Sigmoid colon (tissue), 7 donors: ENCODE results near the gene RINL. TPM values are rescaled to one million over a fixed set of nuclear protein-coding genes. Genes with fewer than 3 reads are reported as not detected.

ENCODE experiments used
- DNase-seq: peaks from one replicate; pipeline ENCODE4 v3.0.0-alpha.2; 2019
- H3K27ac ChIP-seq, 4 donors: fragments of 200-600 bp; sonication (generic); one replicate each; pipeline ENCODE4 v1.5.1; 2016 to 2019; ENCODE audit warnings: mild to moderate bottlenecking in 1 of 4
- H3K27me3 ChIP-seq, 3 donors: fragments of 200-600 bp; sonication (generic); one replicate each; pipeline ENCODE4 v1.5.1; 2019; ENCODE audit warnings: mild to moderate bottlenecking in 1 of 3
- H3K36me3 ChIP-seq, 4 donors: fragments of 200-600 bp; sonication (generic); one replicate each; pipeline ENCODE4 v1.5.1; 2016 to 2019
- H3K4me1 ChIP-seq, 4 donors: fragments of 200-600 bp; sonication (generic); one replicate each; pipeline ENCODE4 v1.5.1; 2017 to 2019
- H3K4me3 ChIP-seq, 4 donors: fragments of 200-600 bp; sonication (generic); one replicate each; pipeline ENCODE4 v1.5.1; 2017 to 2019; ENCODE audit warnings: mild to moderate bottlenecking in 2 of 4, moderate library complexity in 1 of 4
- H3K9me3 ChIP-seq, 4 donors: fragments of 200-600 bp in 3 of 4; sonication (generic) in 3 of 4; one replicate each; pipeline versions ENCODE4 v1.5.1 to v1.6.1; 2013 to 2019
- EP300 ChIP-seq, 4 donors: sonication (generic); formaldehyde crosslinking; IDR thresholded peaks; one replicate each; pipeline ENCODE4 v1.6.1; 2017; ENCODE audit warnings: antibody characterized with exemption in 4 of 4
- POLR2A ChIP-seq, 2 donors: fragments of 450-650 bp; IDR thresholded peaks; one replicate each; pipeline ENCODE4 v1.6.1; 2016; ENCODE audit warnings: antibody characterized with exemption in 2 of 2, mild to moderate bottlenecking in 2 of 2, moderate library complexity in 2 of 2
- POLR2AphosphoS5 ChIP-seq, 4 donors: sonication (generic); formaldehyde crosslinking; IDR thresholded peaks; one replicate each; pipeline ENCODE4 v1.6.1; 2017; ENCODE audit warnings: antibody characterized with exemption in 4 of 4
- WGBS, 2 donors: extraction: QIAGEN DNeasy Blood & Tissue Kit; methylation state at CpG; one replicate each; pipeline ENCODE4 v1.1.7; 2013; 5-methylcytosine and 5-hydroxymethylcytosine counted together
- intact Hi-C: fragments of 100-400 bp; cut with DNase I; formaldehyde crosslinking; loops from one replicate; pipeline ENCODE4 v1.15.1; 2023
- polyA plus RNA-seq, 3 donors: library from polyadenylated mRNA; stranded (reverse); fragments of 200-250 nt; gene quantifications; one replicate each; pipeline ENCODE4 v1.2.3, GENCODE V29; 2013
- total RNA-seq, 4 donors: library from RNA; depleted of rRNA; stranded (reverse); fragments of >200 nt; gene quantifications; one replicate each; pipeline ENCODE4 v1.1.0, GENCODE V29; 2016
- TF ChIP-seq, protein P1 (sequence below), 4 experiments: fragments of 450-650 bp in 3 of 4; fragments of 200-600 bp in 1 of 4; IDR thresholded peaks; one replicate each; pipeline ENCODE4 v1.5.1; 2016 to 2019; ENCODE audit warnings: antibody characterized with exemption in 4 of 4, mild to moderate bottlenecking in 3 of 4, moderate library complexity in 2 of 4
- donor health status: healthy with polysubstance abuse.
- donor health status: Bipolar disorder and iron deficiency.
- donor health status: healthy.

Gene RINL
- total and polyA plus RNA-seq, 7 donors, result 3.5 to 17.6 (median 4.8) TPM

DNA sequence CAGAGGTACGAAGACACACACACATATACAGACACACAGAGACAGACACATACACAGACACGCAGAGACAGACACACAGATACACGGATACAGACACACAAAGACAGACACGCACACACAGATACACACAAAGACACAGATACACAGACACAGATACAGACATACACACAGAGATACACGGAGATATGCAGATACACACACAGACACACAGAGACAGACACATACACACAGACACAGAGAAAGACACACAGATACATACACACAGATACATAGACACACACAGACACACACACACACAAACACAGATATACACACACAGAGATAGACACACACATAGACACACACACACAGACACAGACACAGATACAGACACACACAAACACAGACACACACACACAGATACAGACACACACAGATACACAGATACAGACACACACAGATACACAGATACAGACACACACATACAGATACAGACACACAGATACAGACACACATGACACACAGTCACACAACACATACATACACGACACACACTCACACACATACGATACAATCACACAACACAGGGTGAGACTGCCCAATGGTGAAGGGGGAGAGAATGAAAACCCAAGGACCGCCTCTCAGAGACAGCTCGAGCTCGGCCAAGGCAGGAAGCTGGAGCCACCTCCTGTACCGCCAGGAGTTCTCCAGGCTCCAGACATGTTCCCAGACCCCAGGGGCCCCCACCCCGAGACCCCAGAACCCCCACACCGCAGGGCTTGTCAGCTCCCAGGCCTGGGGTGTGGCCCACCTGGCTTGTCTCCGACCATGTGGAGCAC, 42.7 kb upstream of the RINL start:
- Histone ChIP-seq H3K4me1 (no peaks in the 10 kb centered on the region), H3K9me3 (no peaks in the 10 kb centered on the region), H3K27me3 (no peaks in the 10 kb centered on the region), H3K4me3 (no peak overlapping the region), H3K36me3 (peaks cover 0 to 38% (median 7%) of the 10 kb centered on the region in 4 donors), H3K27ac (no peak overlapping the region)
- TF ChIP-seq EP300 (IDR thresholded peaks at IDR 0.05) (no peak), POLR2AphosphoS5 (IDR thresholded peaks at IDR 0.05) (no peak), POLR2A (IDR thresholded peaks at IDR 0.05) (no peak)
- TF ChIP-seq, protein P1, sequence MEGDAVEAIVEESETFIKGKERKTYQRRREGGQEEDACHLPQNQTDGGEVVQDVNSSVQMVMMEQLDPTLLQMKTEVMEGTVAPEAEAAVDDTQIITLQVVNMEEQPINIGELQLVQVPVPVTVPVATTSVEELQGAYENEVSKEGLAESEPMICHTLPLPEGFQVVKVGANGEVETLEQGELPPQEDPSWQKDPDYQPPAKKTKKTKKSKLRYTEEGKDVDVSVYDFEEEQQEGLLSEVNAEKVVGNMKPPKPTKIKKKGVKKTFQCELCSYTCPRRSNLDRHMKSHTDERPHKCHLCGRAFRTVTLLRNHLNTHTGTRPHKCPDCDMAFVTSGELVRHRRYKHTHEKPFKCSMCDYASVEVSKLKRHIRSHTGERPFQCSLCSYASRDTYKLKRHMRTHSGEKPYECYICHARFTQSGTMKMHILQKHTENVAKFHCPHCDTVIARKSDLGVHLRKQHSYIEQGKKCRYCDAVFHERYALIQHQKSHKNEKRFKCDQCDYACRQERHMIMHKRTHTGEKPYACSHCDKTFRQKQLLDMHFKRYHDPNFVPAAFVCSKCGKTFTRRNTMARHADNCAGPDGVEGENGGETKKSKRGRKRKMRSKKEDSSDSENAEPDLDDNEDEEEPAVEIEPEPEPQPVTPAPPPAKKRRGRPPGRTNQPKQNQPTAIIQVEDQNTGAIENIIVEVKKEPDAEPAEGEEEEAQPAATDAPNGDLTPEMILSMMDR (IDR thresholded peaks at IDR 0.05), result no peak
- no peak for DNase-seq
- 82 to 83% methylated on average over 14 of the region's 14 CpGs for WGBS, 2 donors
- intact Hi-C loops, result no loop called here

DNA sequence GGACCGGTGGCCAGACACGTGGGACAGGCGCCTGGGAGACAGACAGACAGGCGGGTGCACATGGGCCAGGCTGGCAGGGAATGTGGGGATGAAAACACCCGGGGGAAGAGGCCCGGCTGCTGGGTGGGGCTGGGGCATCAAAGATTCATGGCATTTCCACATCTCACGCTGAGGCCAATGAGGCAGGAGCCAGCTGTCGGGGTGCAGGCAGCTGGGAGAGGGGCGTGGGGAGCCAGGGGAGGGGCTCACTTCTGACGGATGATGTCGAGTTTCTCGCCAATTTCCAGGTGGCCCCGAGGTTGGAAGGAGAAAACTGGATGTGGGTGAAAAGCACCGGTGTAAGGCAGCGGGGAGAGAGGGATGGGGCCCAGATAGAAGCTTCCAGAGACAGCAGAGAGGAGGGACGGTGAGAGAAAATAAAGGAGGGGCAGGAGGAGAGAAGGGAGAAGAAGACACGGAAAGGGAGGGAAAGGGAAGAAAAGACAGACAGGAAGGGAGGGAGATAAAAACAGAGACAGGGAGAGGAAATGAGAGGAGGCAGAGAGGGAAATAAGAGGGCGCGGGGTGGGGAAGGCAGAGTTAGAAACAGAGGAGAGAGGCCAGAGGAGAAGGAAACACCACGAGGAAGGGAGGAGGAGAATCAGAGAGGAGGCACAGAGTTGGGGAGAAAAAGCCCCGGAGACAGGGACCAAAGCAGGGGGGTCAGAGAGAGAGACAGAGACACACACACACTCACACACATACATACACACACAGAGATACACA, 41.9 kb upstream of the RINL start:
- intact Hi-C loops, result no loop called here
- TF ChIP-seq EP300 (IDR thresholded peaks at IDR 0.05), result no peak
- TF ChIP-seq POLR2A (IDR thresholded peaks at IDR 0.05), result no peak
- TF ChIP-seq POLR2AphosphoS5 (IDR thresholded peaks at IDR 0.05), result no peak
- TF ChIP-seq, protein P1 (IDR thresholded peaks at IDR 0.05), result no peak
- no peaks in the 10 kb centered on the region for H3K9me3 ChIP-seq
- H3K27me3 ChIP-seq, result no peaks in the 10 kb centered on the region
- no peak overlapping the region for H3K4me3 ChIP-seq
- H3K27ac ChIP-seq, result no peak overlapping the region
- no peaks in the 10 kb centered on the region for H3K4me1 ChIP-seq
- no peak for DNase-seq
- peaks cover 0 to 30% (median 5%) of the 10 kb centered on the region in 4 donors for H3K36me3 ChIP-seq
- WGBS, 2 donors, result 72 to 76% methylated on average over 21 of the region's 21 CpGs

GRCh38 chr19:38918526-38918925, 40.5 kb upstream of the RINL start:
- TF ChIP-seq POLR2A (IDR thresholded peaks at IDR 0.05) (no peak), EP300 (IDR thresholded peaks at IDR 0.05) (no peak), POLR2AphosphoS5 (IDR thresholded peaks at IDR 0.05) (no peak)
- TF ChIP-seq, protein P1 (IDR thresholded peaks at IDR 0.05), result no peak
- no peaks in the 10 kb centered on the region for H3K4me1 ChIP-seq
- no peak overlapping the region for H3K4me3 ChIP-seq
- no peak overlapping the region for H3K27ac ChIP-seq
- no peaks in the 10 kb centered on the region for H3K9me3 ChIP-seq
- WGBS, 2 donors, result 89 to 94% methylated on average over 10 of the region's 10 CpGs
- no peak for DNase-seq
- H3K36me3 ChIP-seq, result peaks cover 0 to 15% (median 0%) of the 10 kb centered on the region in 4 donors
- H3K27me3 ChIP-seq, result no peaks in the 10 kb centered on the region
- intact Hi-C loops, result no loop called here

DNA sequence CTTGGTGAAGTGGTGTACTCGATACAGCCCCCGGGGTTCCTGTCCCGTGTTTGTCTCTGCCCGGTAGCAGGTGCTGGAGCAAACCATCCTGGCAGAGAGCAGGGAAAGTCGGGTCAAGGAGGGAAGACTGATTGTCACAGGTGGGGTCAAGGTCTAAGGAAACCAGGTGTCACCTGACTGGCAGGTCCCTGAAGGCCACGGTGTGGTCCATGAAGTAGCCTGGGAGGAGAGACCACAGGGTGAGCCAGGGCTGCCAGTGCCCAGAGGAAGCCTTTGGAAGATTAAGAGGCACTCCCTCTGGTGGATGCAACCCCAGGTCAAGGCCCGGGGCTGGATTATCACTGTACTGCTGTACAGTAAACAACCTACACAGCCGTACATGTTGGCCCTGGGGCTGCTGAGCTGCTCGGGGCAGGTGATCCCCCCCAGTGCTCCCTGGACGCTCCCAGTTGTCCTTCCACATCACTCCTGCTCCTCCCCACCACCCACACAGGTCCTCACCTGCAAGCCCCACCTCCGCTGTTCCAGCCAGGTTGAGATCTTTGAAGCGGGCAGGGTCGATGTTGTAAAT, 39.9 kb upstream of the RINL start:
- 56 to 82% methylated on average over 13 of the region's 13 CpGs for WGBS, 2 donors
- Histone ChIP-seq H3K9me3 (no peaks in the 10 kb centered on the region), H3K4me1 (no peaks in the 10 kb centered on the region), H3K36me3 (peaks cover 0 to 13% (median 0%) of the 10 kb centered on the region in 4 donors), H3K27me3 (no peaks in the 10 kb centered on the region), H3K4me3 (no peak overlapping the region), H3K27ac (no peak overlapping the region)
- TF ChIP-seq POLR2AphosphoS5 (IDR thresholded peaks at IDR 0.05), result no peak
- no peak for TF ChIP-seq EP300 (IDR thresholded peaks at IDR 0.05)
- TF ChIP-seq POLR2A (IDR thresholded peaks at IDR 0.05), result no peak
- TF ChIP-seq, protein P1 (IDR thresholded peaks at IDR 0.05), result no peak
- no peak for DNase-seq
- intact Hi-C loops, result no loop called here
